Stimulated activated CD8-positive, alpha-beta memory T cell treated with anti-CD3 and anti-CD28 coated beads, Interleukin-15, amount 100 ng/mL, for 24 hours (primary cell): ENCODE results near the gene NFE2L2.
"Not testable (repeated sequence)": the region's sequence is repeated elsewhere in the genome, so short reads cannot be mapped to it uniquely, and the experiment has no call there.

Experiments
- DNase-seq: peaks from one replicate; pipeline ENCODE4 v3.0.0-alpha.2; 2020; ENCODE audit warnings: low read depth

NFE2L2 gene

DNA sequence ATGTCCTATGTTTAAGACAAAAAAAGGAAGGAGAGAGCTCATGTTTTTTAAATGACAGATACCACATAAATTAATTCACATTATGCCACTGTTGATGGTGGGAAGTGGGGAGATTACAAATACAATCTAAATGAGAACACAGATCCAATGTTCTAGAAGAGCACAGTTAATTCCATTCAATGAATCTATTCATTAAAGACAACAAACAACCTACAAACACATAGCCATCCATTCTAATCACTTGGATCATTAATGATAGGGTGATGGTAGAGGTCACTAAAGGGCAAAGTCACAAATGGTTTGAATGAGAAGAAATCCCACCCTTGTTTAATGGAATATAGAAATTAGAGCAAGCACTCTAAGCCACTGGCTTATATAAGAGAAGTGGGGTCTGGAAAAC is 30.3 kb downstream of the NFE2L2 start:
- no peak for DNase-seq

DNA sequence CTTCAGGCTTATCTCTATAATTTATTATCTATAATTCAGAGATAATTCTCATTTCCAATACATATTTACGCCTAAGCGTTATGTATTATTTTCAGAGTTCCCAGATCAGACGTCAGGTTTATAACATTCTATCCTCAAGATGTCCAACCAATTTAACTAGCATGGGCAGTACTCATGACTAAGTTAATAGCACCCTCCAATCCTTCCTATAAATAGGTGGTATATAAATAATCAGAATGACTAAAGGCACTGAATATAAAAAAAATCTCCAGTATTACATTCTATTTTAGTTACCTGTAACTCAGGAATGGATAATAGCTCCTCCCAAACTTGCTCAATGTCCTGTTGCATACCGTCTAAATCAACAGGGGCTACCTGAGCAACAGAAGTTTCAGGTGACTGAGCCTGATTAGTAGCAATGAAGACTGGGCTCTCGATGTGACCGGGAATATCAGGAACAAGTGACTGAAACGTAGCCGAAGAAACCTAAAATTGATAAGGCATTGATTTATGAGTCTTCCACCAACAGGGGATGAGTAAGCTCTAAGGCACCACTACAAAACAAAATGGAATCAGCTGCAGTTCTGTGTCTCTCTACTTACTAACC is 32.3 kb downstream of the NFE2L2 start:
- DNase-seq: no peak

DNA sequence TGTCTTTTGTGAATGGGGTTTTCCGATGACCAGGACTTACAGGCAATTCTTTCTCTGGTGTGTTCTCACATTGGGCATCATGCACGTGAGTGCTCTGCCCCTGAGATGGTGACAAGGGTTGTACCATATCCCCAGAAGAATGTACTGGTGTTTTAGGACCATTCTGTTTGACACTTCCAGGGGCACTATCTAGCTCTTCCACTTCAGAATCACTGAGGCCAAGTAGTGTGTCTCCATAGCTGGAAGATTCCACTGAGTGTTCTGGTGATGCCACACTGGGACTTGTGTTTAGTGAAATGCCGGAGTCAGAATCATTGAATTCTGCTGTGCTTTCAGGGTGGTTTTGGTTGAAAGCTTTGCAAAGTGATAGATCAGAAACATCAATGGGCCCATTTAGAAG is 33.3 kb downstream of the NFE2L2 start:
- no peak for DNase-seq

DNA sequence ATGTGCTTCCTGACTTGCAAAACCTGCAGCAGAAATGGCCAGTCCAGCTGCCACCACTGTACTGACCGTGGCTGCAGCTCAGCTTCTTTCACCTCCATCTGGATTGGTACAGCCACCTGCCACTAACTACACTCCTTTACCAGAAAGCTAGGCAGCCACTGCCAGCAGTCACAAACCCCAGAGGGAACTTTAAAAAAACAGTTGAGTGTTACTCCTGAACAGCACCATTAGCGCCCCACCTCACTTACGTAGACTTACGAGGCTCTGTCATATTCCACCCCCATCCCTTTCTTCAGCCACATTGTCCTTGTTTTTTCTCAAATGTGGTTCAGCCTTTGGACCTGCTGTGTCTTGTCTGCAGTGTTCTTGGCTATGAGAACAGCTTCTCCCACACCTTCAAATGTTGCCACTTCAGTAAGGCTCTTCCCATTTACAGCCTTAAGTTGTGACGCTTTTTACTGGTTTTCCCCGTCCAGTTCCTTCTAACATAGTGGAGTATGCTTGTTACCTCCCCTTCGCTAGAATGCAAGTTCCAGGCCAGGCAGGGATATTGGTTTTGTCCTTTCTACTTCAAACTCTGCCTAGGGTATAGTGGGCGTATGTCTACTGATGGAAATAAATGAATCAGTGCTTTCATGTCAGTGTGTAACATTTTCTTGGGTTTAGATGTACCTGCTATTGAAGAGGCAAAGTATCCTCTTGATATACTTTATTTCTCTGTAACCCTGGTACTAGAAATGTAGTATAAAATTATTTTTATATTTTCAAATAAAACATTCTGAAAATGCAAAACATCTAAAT is 34.9 kb downstream of the NFE2L2 start:
- no peak for DNase-seq

DNA sequence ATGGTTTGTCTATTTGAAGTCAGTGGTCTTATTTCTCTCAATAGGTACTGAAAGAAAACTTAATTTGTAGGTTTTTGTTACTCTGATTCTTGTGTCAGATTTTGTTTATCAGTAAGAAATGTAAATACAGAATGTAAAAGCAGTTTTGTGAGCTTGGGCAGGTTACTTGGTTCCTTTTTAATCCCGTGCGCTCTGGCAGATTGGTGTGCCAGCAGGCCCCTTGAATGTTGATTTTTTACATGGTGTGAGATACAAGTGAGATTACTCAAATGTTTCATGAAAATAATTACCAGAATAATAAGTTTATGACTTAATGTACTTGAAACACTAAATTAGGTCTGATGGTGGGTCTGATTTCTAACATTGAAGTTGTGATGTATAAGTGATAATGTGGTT is 38.6 kb downstream of the NFE2L2 start:
- no peak for DNase-seq

DNA sequence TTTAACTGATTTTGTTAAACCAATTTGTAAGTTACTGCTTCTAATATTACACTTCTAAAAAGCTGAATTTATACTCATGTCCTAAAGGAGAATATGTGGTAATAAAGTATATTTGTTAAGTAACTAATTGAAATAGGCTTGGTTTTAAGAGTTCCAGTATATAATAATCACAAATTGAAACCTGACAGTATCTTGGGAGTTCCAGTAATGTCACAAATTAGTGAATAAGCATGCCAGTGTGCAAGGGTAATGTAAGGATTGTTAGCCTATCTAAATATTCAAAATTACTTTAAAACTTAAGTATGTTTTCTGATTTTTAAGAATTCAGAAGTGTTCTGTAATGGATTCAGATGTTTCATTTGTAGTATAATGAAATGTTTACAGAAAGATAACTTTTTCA is 41.1 kb downstream of the NFE2L2 start:
- DNase-seq: not testable (repeated sequence)

DNA sequence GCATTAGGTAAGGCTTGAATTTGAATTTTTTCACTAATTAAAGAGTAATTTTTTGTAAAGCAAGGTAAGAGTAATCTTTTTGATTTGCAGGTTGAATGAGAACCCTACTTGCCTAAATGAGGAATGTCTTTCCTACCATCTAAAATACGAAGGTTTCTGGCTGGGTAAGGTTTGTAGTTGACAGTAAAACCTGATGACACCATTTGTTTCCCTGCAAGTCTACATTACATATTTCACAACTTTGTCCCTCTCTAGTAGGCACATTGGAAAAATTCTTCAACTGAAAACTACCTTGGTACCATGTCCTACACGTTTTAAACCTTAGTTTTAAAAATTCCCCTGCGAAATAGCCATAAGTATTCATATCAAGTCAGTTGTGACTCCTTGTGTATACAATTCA is 42.6 kb downstream of the NFE2L2 start:
- DNase-seq: no peak

DNA sequence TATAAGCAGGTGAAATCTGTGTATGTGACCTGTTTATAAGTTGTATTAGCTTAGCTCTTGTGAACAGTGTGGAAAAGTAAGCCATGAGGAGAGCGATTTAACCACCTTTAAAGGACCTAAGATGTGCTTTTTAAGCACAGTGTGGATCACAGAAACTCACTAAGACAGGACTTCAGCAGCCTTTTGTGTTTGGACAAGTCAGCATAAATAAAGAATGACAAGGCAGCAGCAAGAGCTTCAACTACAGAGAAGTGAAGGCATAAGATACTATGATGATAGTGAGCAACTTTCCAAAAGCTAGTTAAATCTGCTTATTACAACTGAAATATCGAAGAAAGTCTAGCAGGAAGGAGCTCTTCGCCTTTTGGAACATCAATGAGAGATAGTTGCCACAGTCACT is 43.0 kb downstream of the NFE2L2 start:
- DNase-seq: no peak

DNA sequence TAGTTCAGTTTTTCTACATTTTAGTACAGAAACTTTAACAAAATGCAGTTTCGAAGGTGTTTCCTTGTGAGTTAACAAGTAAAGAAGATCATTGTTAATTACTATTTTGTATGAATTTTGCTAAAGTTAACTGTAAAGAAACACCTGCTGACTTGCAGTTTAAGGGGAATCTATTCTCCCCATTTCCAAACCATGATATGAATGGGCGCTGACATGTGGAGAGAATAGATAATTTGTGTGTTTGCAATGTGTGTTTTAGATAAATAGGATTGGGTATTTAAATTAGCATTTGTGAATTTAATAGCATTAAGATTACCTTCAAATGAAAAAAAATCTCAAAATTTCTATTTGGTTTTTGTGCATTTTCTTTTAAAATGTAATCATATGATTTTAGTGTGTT is 44.7 kb downstream of the NFE2L2 start:
- not testable (repeated sequence) for DNase-seq

DNA sequence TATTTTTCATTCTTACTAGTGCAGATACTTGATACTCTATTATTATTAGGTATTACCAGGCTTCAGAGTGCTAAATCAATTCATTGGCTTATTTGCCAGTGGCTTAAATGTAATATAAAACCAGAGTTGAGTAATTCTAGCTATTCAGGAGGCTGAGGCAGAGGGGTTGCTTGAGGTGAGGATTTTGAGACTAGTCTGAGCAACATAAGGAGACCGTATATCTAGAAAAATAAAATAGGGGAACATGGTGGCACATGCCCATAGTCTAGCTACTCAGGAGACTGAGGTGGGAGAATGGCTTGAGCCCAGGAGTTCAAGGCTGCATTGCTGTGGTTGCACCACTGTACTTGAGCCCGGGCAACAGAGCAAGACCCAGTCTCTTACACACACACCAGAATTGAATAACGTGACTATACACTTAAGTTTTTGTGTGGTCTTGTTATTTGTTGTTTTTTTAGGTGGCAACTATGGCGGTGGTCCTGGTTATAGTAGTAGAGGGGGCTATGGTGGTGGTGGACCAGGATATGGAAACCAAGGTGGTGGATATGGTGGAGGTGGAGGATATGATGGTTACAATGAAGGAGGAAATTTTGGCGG is 47.2 kb downstream of the NFE2L2 start:
- no peak for DNase-seq

DNA sequence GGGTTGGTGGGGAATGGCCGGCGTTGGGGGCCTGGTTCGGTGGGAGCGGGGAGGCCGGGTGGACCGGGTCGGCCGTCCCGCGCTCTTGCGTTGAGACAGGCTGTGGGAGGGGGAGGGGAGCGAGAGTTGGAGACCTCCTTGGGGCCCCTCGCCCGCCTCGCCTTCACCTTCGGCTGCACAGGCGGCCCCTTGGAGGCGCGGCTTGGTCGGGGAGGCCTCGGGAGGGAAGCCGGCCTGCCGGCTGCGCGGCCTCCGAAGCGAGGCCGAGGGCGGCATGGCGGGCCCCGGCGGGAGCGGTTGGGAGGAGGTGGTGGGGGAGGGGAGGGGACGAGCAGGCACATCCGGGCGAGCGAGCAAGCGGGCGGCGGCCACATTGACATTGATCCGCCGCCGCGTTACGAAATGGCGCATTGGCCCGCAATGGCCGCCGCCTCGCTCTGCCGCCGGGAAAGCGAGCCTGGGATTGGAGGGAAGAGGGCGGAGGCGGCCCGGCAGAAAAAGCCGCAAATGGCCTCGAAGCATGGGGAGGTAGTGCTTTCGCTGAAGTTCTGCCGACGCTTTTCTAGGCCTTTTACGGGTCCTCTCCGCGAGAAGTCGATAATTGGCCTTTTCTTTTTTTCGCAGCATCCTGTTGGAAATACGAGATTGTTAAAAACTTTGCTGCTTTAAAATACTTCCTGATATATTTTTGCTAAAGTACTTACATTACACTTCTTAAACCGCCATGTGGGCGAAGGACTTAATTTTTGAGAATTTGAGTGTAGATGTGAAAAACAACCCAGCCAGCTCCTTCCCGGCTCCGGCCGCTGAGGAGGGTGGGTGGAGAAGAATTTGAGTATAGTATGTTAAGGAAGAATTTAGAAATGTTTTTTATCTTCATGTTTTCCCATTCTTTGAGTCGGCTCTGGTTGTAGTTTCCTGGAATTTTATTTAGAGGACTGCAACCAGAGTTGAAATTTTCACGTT is 51.4 kb downstream of the NFE2L2 start:
- peak; percentile 80 for DNase-seq

DNA sequence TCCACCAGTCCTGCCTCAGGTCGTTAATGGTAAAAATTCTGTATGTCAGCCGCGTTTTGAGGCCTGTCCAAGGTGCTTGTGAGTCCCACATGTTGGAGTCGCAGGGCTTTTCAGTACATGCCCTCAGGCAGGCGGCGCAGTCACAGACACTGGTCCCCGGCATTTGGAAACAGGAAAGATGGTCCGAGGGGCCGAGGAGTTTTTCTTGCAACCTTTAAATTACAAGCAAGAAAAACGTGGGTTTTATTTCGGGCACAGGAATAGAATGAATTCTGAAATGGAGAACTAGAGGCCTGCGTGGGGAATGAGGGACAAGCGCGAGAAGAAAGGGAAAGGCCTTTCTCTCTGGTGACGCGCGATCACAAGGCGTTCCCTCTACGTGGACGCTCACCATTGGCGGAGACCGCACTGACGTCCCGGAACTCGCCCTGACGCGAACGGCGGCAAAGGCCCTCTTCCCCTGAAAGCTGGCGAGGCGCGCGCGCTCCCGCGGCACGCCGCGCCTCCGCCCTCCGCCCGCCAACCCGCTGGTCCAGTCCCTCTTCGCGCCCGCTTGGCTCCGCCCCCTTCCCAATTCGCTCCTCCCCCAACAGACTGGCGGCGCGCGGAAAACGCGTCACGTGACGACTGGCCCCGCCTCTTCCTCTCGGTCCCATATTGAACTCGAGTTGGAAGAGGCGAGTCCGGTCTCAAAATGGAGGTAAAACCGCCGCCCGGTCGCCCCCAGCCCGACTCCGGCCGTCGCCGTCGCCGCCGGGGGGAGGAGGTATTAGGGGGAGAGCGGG is 52.2 kb downstream of the NFE2L2 start, which contains the start of gene HNRNPA3:
Gene HNRNPA3 (plus strand): TSS at position 689 of the 785 bp plus-strand sequence. CDS start 6 bp downstream, at position 695.
- DNase-seq: peak; percentile 99

DNA sequence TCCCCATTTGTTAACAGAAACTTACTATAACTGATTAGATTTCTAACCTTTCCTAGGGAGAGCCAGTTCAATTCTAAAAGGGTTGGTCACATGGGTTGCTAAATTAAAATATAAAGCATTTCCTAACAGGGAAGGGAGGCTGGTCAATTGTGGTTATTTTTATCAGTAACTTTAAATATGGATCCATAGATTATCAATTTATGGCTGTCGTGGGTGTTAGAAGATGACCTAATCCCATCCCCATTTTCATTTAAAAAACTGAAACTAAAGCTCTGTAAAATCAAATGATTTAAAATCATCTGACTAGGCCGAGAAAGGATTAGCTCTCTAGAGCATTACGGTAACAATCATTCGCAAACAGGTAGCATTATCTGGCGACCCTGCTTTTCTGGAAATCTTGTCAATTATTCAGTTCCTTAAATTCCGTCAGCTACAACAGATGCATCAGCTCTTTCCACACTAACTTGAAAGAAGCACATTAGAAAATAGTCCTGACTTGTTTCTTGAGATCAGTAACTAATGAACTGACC is 52.9 kb downstream of the NFE2L2 start:
- no peak for DNase-seq

DNA sequence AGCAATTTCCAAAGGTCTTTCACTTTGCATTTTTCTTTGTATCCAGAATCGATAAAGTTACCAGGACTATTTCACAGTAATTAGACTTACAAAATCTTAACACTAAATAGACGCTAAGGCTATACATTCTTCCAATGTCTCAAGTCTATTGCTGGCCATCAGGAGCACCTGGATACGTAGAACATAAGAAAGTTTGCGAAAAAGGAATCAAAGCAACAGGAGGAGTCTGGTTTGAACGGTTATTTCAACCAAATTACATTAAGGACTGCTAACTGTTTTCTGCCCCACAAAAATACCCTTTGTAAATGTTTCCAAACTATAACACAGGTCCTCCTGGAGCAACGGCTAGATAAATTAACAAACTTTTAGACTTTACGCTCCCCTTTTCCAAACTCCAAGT is 53.4 kb downstream of the NFE2L2 start:
- DNase-seq: no peak

DNA sequence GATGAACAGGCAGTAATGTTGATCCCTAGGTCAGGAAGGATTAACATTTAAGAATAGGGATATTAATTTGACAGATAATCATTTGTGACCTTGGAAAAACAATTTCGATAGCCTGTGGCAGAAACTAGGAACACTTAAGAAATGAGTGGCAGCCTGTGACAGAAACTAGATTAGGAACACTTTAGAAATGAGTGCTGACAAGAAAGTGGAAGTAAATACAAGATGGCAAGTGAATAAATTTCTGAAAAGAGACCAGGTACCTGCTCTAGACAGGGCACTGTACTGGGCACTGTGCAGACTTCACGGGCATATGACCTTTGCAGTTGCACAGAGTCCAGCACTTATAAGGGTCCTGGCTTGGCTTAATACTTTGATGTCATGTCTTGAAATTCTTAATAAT is 57.4 kb downstream of the NFE2L2 start:
- DNase-seq: no peak

DNA sequence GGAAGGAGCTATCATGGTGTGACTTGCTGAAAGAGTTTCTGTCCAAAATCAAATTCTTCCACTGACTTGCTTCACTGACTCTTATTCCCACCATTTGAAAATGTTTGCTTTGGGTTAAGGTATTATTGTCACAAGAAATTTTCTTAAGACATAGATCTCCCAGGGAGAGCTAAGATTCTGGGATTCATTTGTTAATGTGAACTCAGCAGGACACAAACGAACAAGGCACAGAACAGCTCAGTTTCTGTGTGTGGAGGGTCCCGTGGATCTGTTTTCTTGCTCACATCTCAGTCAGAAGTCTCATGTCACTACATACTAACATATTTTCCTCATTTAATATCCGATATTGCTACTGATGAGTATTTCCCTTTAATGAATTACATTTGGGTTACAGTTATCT is 60.1 kb downstream of the NFE2L2 start:
- DNase-seq: no peak

DNA sequence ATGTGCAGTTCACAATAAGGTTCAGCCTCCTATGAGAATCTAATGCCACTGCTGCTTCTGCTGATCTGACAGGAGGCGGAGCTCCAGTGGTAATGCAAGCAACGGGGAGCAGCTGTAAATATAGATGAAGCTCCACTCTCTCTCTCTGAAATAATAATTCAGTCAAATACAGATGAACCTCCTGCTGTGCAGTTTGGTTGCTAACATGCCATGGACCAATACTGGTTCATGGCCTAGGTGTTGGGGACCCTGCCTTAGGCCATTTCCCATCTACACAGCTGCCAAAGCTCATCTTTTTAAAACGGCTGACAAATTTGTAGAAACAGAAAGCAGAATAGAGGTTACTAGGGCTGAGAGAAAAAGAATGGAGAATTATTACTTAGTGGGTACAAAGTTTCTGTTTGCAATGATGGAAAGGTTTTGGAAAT is 62.6 kb downstream of the NFE2L2 start:
- DNase-seq: no peak

DNA sequence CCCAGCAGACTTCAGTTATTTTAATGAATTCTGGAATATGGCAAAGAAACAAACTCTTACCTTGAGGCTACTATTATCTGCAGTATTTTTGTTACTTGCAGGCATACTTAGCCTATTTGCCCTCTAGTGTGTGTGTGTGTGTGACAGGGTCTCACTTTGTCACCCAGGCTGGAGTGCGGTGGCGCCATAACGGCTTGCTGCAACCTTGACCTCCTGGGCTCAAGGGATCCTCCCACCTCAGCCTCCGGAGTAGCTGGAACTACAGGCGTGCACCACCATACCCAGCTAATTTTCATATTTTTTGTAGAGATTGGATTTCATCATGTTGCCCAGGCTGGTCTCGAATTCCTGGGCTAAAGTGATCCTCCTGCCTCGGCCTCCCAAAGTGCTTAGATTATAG is 64.1 kb downstream of the NFE2L2 start:
- not testable (repeated sequence) for DNase-seq

DNA sequence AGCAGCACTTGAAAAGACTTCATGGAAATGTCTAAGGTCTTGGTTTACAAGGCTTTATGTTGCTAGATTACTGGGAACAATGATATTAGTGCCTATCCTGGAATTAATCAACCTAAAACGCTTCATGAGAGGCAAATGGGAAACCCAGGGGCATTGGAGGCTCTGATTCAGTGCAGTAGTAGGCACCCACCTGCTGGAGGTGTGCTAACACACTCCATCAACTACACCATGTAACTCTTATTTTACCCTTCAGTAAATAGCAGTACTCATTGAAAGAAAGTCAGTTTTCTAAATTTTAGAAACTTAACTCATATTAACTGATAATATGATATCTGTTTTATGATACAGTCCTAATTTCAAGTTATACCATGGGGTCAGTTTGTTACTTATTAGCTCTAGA is 69.3 kb downstream of the NFE2L2 start:
- DNase-seq: no peak

DNA sequence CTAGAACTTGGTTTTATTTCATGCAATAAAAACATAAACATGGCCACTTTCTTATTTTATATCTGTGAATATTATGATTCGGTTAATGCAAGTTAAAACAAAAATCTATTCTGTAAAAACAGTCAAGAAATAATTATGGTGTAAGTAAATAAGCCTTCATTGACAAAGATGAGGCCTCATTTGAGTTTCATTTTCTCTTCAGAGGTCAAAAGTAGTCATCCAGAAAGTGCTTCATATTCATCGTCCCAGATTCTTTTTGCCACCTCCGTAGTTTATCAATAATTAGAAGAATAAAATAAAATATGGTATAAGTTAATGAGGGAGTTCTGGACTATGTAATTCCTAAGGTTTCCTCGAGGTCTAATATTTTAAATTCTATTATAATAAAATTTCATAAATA is 71.3 kb downstream of the NFE2L2 start:
- no peak for DNase-seq

DNA sequence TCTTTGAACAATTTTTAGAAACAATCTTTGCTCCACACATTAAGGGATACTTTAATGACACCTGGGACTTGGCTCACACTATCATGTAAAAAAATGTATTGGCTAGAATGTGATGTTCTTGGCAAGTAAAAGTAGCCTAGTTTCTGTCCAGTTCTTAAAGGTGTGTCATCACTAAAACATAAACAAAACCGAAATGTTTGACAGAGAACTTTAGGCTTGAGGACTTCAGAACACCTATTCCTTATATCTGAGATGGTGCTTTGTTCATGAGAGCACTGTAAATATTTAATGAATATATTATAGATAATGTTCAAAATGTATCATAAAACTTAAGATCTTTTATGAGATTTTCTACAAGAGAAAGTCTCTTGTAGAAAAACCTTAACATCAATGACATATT is 71.7 kb downstream of the NFE2L2 start:
- DNase-seq: no peak
